ENCODE measurements around the gene CLSTN2.

CLSTN2 gene

GRCh38 chr3:140153736-140154135 is 218.8 kb downstream of the CLSTN2 start:
- DNase-seq, result no peak

- no peak for DNase-seq
Observed at GRCh38 chr3:140157161-140157560, 222.2 kb downstream of the CLSTN2 start.

- no peak for DNase-seq
Observed at GRCh38 chr3:140159646-140160045, 224.7 kb downstream of the CLSTN2 start.

- DNase-seq, result no peak
Observed at GRCh38 chr3:140160553-140160952, 225.6 kb downstream of the CLSTN2 start.

GRCh38 chr3:140162551-140162950 is 227.6 kb downstream of the CLSTN2 start:
- DNase-seq, result no peak

GRCh38 chr3:140163159-140163763 is 228.3 kb downstream of the CLSTN2 start:
- DNase-seq, result no peak

GRCh38 chr3:140164156-140164555 is 229.2 kb downstream of the CLSTN2 start:
- no peak for DNase-seq

GRCh38 chr3:140164922-140165590 is 230.1 kb downstream of the CLSTN2 start:
- DNase-seq, result no peak

- no peak for DNase-seq
Observed at GRCh38 chr3:140165781-140166180, 230.8 kb downstream of the CLSTN2 start.

GRCh38 chr3:140166861-140167599 is 232.0 kb downstream of the CLSTN2 start:
- DNase-seq, result no peak

- DNase-seq, result no peak
Observed at GRCh38 chr3:140167600-140168281, 232.8 kb downstream of the CLSTN2 start.

- no peak for DNase-seq
Observed at GRCh38 chr3:140170612-140171011, 235.6 kb downstream of the CLSTN2 start.

GRCh38 chr3:140176526-140176925 is 241.5 kb downstream of the CLSTN2 start:
- DNase-seq, result no peak

GRCh38 chr3:140177943-140178342 is 243.0 kb downstream of the CLSTN2 start:
- DNase-seq, result no peak

- no peak for DNase-seq
Observed at GRCh38 chr3:140178482-140178881, 243.5 kb downstream of the CLSTN2 start.

GRCh38 chr3:140180603-140181002 is 245.6 kb downstream of the CLSTN2 start:
- no peak for DNase-seq

- DNase-seq, result no peak
Observed at GRCh38 chr3:140185375-140185774, 250.4 kb downstream of the CLSTN2 start.

GRCh38 chr3:140186421-140186920 is 251.5 kb downstream of the CLSTN2 start:
- no peak for DNase-seq

- DNase-seq, result no peak
Observed at GRCh38 chr3:140187028-140187427, 252.0 kb downstream of the CLSTN2 start.

- no peak for DNase-seq
Observed at GRCh38 chr3:140187656-140188221, 252.8 kb downstream of the CLSTN2 start.

GRCh38 chr3:140188285-140188684 is 253.3 kb downstream of the CLSTN2 start:
- DNase-seq, result no peak

- no peak for DNase-seq
Observed at GRCh38 chr3:140189267-140189666, 254.3 kb downstream of the CLSTN2 start.

- no peak for DNase-seq
Observed at GRCh38 chr3:140189976-140190375, 255.0 kb downstream of the CLSTN2 start.
